ENCODE data around the gene RUFY3. TPM values are rescaled to one million over a fixed set of nuclear protein-coding genes. Genes with fewer than 3 reads are reported as not detected.

RUFY3 gene
- total RNA-seq, 1 donor from 2014 or later, result 35.6 TPM

- DNase-seq (ENCODE audit: low read depth), result no peak
- Histone ChIP-seq H3K27me3 (ENCODE audit: control insufficient read depth, insufficient read depth, low read length) (no peaks in the 10 kb centered on the region), H3K4me3 (ENCODE audit: low read depth, low read length) (no peak overlapping the region), H3K36me3 (ENCODE audit: control insufficient read depth, insufficient read depth, low read length) (no peaks in the 10 kb centered on the region)
- TF ChIP-seq CTCF (IDR thresholded peaks at IDR 0.05; ENCODE audit: insufficient read depth, low read length, poor library complexity, severe bottlenecking), result no peak
Measured at GRCh38 chr4:70709611-70710205, 12.1 kb upstream of the RUFY3 start.

- no peak for DNase-seq (ENCODE audit: low read depth)
- Histone ChIP-seq H3K36me3 (ENCODE audit: control insufficient read depth, insufficient read depth, low read length) (no peaks in the 10 kb centered on the region), H3K27me3 (ENCODE audit: control insufficient read depth, insufficient read depth, low read length) (no peaks in the 10 kb centered on the region), H3K4me3 (ENCODE audit: low read depth, low read length) (no peak overlapping the region)
- no peak for TF ChIP-seq CTCF (IDR thresholded peaks at IDR 0.05; ENCODE audit: insufficient read depth, low read length, poor library complexity, severe bottlenecking)
Measured at GRCh38 chr4:70711599-70711998, 10.2 kb upstream of the RUFY3 start.

GRCh38 chr4:70712150-70712549 lies 9.6 kb upstream of the RUFY3 start:
- no peak for TF ChIP-seq CTCF (IDR thresholded peaks at IDR 0.05; ENCODE audit: insufficient read depth, low read length, poor library complexity, severe bottlenecking)

GRCh38 chr4:70712604-70713452 lies 8.9 kb upstream of the RUFY3 start:
- H3K4me3 ChIP-seq (ENCODE audit: low read depth, low read length), result no peak overlapping the region
- TF ChIP-seq CTCF (IDR thresholded peaks at IDR 0.05; ENCODE audit: insufficient read depth, low read length, poor library complexity, severe bottlenecking), result no peak
- H3K27me3 ChIP-seq (ENCODE audit: control insufficient read depth, insufficient read depth, low read length), result no peaks in the 10 kb centered on the region
- DNase-seq (ENCODE audit: low read depth), result no peak
- no peaks in the 10 kb centered on the region for H3K36me3 ChIP-seq (ENCODE audit: control insufficient read depth, insufficient read depth, low read length)

More at GRCh38 chr4:70712150-70712549, 9.6 kb upstream of the RUFY3 start:
- no peak for DNase-seq (ENCODE audit: low read depth)
- Histone ChIP-seq H3K4me3 (ENCODE audit: low read depth, low read length) (no peak overlapping the region), H3K36me3 (ENCODE audit: control insufficient read depth, insufficient read depth, low read length) (no peaks in the 10 kb centered on the region), H3K27me3 (ENCODE audit: control insufficient read depth, insufficient read depth, low read length) (no peaks in the 10 kb centered on the region)

GRCh38 chr4:70713453-70714078 lies 8.2 kb upstream of the RUFY3 start:
- no peak for TF ChIP-seq CTCF (IDR thresholded peaks at IDR 0.05; ENCODE audit: insufficient read depth, low read length, poor library complexity, severe bottlenecking)

More at GRCh38 chr4:70713453-70714078, 8.2 kb upstream of the RUFY3 start:
- Histone ChIP-seq H3K27me3 (ENCODE audit: control insufficient read depth, insufficient read depth, low read length) (no peaks in the 10 kb centered on the region), H3K36me3 (ENCODE audit: control insufficient read depth, insufficient read depth, low read length) (no peaks in the 10 kb centered on the region), H3K4me3 (ENCODE audit: low read depth, low read length) (no peak overlapping the region)
- no peak for DNase-seq (ENCODE audit: low read depth)

Measured in kidney epithelial cell (primary cell).